DOHH2 (cell line): ENCODE results near the gene MED10.

ENCODE experiments used
- CTCF ChIP-seq: fragments of 200-600 bp; sonication (generic); IDR thresholded peaks from one replicate; pipeline ENCODE4 v1.5.1; 2014; ENCODE audit warnings: antibody characterized with exemption, mild to moderate bottlenecking, low read depth, low read length; ENCODE audit not compliant: poor library complexity, severe bottlenecking
- EZH2phosphoT487 ChIP-seq: fragments of 200-600 bp; sonication (generic); IDR thresholded peaks from 2 replicates; pipeline ENCODE4 v1.6.1; 2017; ENCODE audit warnings: borderline replicate concordance, mild to moderate bottlenecking, antibody characterized with exemption, low read length, moderate library complexity, mixed read lengths

- no peak for TF ChIP-seq CTCF
- TF ChIP-seq EZH2phosphoT487, result no peak
These were observed 25.8 kb upstream of the MED10 start for GRCh38 chr5:6404129-6404528.
